CD4-positive, alpha-beta T cell treated with Interleukin-6 at 100 ng/mL for 8 hours (primary cell): ENCODE data around the gene FARP2.
"Not testable (repeated sequence)": the region's sequence is repeated elsewhere in the genome, so short reads cannot be mapped to it uniquely, and the experiment has no call there.

ENCODE experiments used
- DNase-seq: peaks from one replicate; pipeline ENCODE4 v3.0.0-alpha.2; 2020; ENCODE audit warnings: mixed read lengths, low spot score

The FARP2 gene

DNA sequence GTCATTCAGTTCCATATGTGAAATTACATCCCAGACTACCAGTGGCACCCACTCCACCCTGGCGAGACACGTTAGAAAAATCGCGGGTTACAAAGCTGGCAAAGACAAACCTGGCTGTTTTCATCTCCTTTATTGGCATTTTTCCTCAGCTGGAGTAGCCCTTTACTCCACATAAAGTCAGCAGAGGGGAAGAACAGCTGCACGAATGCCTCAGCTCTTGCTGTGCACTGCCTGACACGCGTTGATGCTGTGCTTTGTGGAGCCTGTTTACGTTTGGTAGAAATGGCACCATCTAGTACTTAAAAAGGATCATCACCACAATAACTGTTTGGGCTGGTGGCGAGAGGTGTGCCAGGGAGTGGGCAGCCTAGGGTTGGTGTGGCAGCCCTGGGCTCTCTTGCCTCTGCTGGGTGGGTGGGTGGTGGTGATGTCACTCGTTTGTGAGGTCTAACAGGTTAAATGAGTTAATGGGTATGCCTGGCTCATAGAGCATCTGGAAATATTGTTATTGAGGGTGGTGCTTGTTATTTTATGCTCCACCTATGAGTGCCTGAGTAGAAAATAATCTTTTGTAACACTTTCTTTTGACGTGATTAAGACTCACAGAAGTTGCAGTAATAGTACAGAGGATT, 16.4 kb downstream of the FARP2 start:
- no peak for DNase-seq

GRCh38 chr2:241373446-241373845, 17.4 kb downstream of the FARP2 start:
- DNase-seq = no peak

- DNase-seq = not testable (repeated sequence)
Measured at GRCh38 chr2:241373906-241374305, 17.8 kb downstream of the FARP2 start.

DNA sequence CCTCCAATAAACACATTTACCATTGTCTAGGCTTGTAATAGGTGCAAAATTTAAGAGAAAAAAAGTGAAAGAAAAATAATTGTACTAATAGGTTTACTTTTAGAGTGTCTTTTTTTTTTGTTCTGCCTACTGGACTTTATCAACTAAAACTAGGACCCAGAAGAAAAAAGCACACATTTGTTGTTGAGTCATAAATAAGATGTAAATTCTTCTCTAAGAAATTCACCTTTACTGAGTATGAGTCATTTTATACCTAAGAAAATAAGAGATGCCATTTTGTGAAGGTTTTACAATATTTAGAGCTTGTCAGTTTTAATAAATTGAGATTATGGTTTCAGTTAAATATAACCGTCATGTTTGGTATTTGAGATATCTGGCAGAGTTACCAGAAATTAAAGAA, 19.2 kb downstream of the FARP2 start:
- no peak for DNase-seq

- no peak for DNase-seq
Measured at GRCh38 chr2:241376808-241377207, 20.7 kb downstream of the FARP2 start.

DNA sequence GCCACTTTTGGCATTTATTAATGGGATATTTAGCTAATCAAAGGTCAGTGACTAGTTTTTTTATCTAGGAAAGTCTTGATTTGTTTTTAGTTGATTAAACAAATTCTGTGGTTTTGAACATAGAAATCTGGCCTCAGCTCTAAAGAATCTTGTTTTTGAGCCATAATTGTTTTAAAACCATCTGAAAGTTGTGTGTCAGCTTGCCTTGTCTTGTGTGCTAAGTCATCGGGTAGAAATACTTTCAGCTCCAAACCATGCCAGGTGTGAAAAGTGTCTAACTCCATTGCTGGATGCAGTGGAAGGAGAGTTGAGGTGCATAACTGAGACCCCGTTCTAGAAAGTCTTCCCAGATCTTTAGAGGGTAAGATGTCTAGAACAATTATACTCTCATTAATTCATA, 22.7 kb downstream of the FARP2 start:
- DNase-seq = no peak

- DNase-seq = no peak
Measured at GRCh38 chr2:241379481-241380480, 23.7 kb downstream of the FARP2 start.

DNA sequence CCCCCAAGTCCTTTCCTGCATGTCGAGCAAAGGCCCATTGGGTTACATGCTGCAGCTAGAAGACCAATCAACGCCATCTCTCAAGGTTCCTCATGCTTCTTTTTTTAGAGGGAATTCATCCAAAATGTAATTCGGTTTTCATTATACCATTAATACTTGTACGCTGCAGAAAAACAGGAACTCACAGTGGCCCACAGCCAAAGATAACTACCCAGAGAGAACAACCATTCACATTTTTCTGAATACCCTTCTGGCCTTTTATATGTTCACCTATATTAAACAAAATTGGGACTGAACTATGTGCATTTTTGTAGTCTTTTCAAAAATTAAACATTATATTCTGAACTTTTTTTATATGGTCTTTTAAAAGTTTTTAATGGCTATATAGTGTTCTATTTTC, 25.8 kb downstream of the FARP2 start:
- DNase-seq = no peak

DNA sequence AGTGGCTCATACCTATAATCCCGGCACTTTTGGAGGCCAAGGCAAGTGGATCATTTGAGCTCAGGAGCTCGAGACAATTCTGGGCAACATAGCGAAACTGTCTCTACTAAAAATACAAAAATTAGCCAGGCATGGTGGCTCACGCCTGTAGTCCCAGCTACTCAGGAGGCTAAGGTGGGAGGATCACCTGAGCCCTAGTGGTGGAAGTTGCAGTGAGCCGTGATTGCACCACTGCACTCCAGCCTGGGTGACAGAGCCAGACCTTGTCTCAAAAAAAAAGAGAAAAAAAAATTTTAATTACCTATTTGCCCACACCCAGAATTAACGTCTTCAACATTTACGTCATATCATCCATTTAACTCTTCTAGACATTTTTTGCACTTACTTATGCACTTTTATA, 29.4 kb downstream of the FARP2 start:
- DNase-seq = not testable (repeated sequence)

DNA sequence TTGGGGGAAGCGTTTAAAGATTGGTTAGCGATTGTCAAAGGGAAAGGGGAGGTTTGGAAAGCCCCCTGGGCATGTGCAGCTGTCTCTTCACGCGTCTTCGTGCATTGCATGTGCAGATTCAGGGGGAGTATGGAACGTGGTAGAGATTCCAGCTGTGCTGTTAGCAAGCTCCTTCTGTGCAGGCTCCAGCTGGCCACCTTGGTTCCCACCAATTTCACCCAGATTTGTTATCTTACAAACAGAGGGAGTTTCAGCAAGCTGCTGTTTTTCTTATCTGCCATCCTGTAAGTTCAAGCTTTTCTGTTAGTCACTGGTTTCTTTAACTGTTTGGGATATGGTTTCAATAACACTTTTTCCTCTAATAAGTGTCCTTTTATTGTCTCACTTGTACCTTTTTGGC, 30.4 kb downstream of the FARP2 start:
- DNase-seq = no peak

DNA sequence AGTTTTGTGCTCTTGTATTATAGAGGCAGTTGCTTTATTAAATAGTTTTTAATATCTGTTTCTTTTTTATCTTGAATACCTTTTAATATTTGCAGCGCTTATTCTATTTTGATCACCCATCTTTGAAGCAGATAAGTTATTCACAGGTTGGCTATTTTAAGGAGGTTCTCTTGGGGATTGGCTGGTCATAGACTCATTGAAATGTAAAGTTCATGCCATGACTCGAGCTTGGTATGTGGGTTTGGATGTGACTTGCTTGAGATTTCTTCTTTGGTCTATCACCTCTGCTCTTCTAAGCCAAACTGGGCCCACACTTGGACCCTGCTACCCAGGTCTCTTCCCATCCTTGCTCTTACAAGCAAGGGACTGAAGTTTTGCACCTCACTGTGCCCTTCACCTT, 33.6 kb downstream of the FARP2 start:
- no peak for DNase-seq

GRCh38 chr2:241390301-241391206, 34.5 kb downstream of the FARP2 start:
- no peak for DNase-seq

DNA sequence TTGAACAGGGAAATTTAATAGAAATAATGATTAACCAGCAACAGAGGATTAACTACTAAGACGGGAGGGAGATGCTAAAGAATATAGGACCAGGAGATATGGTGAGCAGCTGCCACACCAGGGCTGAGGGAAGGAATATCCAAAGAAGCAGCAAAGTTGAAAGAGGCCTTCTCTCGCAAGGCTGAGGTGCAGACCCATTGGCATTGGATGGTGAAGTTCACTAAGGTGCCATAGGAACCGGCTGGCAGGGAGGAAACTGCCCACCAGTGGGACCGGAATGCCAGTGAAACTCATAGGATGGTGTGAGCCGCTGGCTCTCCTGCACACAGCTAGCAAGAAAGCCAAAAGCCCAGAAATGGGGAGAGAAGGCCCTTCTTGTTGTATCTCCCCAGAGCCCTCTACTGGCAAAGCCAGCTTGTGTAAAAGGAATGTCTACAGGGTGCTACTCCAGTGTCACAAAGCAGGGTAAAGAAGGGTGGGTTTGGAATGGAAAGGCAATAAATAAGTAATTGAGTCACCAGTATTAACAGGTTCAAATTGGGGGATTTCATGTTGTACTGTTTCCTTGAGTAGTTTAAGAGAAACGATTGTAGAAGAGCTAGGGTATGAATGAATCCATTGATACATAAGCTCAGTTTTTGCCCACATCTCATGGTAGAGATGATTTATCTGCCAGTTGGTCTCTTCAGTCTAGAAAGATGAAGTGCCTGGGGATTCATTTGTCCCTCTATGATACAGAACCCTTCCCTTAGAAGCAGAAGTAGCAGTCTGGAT, 36.0 kb downstream of the FARP2 start:
- DNase-seq = no peak

- not testable (repeated sequence) for DNase-seq
Measured at GRCh38 chr2:241392753-241393152, 36.7 kb downstream of the FARP2 start.

- no peak for DNase-seq
Measured at GRCh38 chr2:241393524-241394196, 37.6 kb downstream of the FARP2 start.

- DNase-seq = not testable (repeated sequence)
Measured at GRCh38 chr2:241396809-241397208, 40.7 kb downstream of the FARP2 start.

DNA sequence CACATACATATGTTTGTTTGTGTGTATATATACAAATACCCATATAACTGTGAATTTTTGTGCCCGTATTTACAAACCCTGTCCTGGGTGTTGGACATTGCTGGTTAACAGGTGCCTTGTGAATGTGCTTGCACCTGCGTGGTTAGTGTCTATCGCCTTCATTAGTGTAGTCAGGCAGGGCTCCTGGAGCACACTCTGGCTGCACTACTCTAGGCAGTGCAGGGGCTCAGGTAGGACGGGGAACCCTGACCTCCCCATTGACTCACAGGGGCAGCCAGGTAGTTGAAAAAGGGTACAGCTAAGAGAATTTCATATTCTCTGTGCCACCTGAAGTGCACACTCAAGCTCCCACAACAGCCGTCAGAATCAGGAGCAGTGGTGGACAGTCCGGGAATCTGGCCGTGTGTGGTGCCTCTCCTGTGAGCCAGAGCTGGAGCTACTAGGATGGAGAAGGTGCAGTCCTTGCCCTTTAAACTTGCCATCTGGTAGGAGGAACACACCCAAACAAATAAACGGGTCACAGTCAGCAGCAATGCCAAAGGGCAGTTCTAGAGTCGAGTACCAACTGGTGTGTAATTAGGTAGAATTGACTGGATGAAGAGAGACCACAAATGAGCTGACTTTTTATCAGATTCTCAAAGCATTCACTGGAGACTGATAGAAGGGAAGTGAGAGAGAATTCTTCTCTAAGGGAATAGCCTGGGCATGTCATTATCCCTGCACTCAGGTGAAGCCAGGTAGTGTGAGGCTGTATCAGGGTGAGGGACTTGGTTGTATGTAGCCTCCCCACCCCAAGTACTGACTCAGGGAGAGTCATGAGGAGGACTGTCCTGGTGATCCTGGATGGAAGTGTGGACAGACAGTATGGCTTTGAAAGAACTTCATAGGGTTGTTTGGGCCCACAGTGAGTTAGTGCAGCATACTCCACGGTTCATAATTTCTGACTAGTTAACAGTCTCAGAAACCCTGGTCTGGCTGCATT, 44.1 kb downstream of the FARP2 start:
- no peak for DNase-seq

DNA sequence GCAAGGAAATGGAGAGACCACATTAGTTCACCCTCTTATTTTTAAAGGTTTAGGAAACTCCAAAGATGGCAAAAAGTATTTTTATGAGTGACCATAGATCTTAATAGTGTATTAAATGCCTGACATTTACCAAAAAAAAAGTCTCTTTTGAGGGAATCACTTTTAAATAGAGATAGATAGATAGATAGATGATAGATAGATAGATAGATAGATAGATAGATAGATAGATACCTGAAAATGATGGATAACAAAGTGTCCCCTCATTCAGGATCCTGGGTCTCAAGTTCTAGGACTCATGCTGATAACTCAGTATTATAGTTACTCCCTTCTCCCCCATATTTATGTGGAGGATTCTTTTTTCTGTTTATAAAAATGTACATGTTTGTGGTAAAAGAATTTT, 52.8 kb downstream of the FARP2 start:
- DNase-seq = no peak

DNA sequence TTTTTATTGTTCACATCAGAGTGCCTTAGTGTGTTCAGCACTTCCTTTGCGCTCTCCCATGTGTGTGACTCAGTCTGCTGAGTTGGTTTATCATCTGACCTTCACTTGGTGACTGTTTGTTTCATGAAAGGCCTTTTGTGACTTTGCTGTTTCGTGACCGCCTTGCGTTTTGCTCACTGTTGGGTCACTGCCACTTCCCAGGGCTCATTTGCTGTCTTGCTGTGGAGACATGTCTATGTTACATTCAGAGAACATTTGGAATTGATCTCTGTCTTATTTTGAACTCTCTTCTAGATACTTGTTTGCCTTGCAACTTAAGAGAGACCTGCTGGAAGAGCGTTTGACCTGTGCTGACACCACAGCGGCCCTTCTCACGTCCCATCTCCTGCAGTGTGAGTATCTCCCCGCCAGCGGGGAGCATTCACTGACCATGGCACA, 54.7 kb downstream of the FARP2 start:
- no peak for DNase-seq

- DNase-seq = no peak
Measured at GRCh38 chr2:241412144-241412543, 56.1 kb downstream of the FARP2 start.
